Keratinocyte (primary cell): ENCODE measurements around the gene AXIN1. TPM values are rescaled to one million over a fixed set of nuclear protein-coding genes. Genes with fewer than 3 reads are reported as not detected.

Source experiments
- DNase-seq: peaks from one replicate; pipeline ENCODE4 v3.0.0-alpha.2; 2011; ENCODE audit warnings: low read depth, missing footprints, low spot score
- FAIRE-seq: peaks from 2 replicates; lab custom pipeline; 2011; peaks lifted over from hg19 to GRCh38; lab: Jason Lieb, UNC
- H2AFZ ChIP-seq: 2 replicates; pipeline ENCODE4 v1.6.0; 2012; ENCODE audit warnings: low read length, control low read depth, inconsistent platforms; ENCODE audit not compliant: control insufficient read depth
- H3K27ac ChIP-seq: 2 replicates; pipeline ENCODE4 v1.5.1; 2011; ENCODE audit warnings: low read length; ENCODE audit not compliant: control insufficient read depth, insufficient read depth
- H3K27me3 ChIP-seq: 3 replicates; pipeline ENCODE4 v1.6.0; 2011; ENCODE audit warnings: low read length; ENCODE audit not compliant: control insufficient read depth, insufficient read depth; ENCODE audit errors: extremely low read depth
- H3K36me3 ChIP-seq, 2 experiments: 2 replicates in 1 of 2; 3 replicates in 1 of 2; pipeline ENCODE4 v1.5.1; 2011; ENCODE audit warnings: low read length in 2 of 2, mild to moderate bottlenecking in 1 of 2; ENCODE audit not compliant: control insufficient read depth in 2 of 2, insufficient read depth in 2 of 2; ENCODE audit errors: extremely low read depth in 1 of 2
- H3K4me1 ChIP-seq: 3 replicates; pipeline ENCODE4 v1.5.1; 2011; ENCODE audit warnings: low read length; ENCODE audit not compliant: control insufficient read depth, insufficient read depth; ENCODE audit errors: extremely low read depth
- H3K4me2 ChIP-seq: 3 replicates; pipeline ENCODE4 v1.6.0; 2011; ENCODE audit warnings: low read depth, low read length; ENCODE audit not compliant: control insufficient read depth, insufficient read depth; ENCODE audit errors: extremely low read depth
- H3K4me3 ChIP-seq, 3 experiments: fragments of 200-600 bp in 1 of 3; sonication (generic) in 1 of 3; 2 replicates in 2 of 3; 3 replicates in 1 of 3; pipeline ENCODE4 v1.5.1; 2011 to 2016; ENCODE audit warnings: low read length in 3 of 3, mild to moderate bottlenecking in 3 of 3, control low read depth in 2 of 3, inconsistent platforms in 1 of 3, low read depth in 1 of 3, mixed read lengths in 1 of 3, mixed run types in 1 of 3, moderate library complexity in 1 of 3; ENCODE audit not compliant: control insufficient read depth in 2 of 3, insufficient read depth in 2 of 3; ENCODE audit errors: extremely low read depth in 1 of 3
- H3K79me2 ChIP-seq: 2 replicates; pipeline ENCODE4 v1.6.0; 2012; ENCODE audit warnings: low read length; ENCODE audit not compliant: control insufficient read depth, insufficient read depth
- H3K9ac ChIP-seq: 3 replicates; pipeline ENCODE4 v1.6.0; 2011; ENCODE audit warnings: low read length; ENCODE audit not compliant: control insufficient read depth, insufficient read depth; ENCODE audit errors: extremely low read depth
- H3K9me1 ChIP-seq: 3 replicates; pipeline ENCODE4 v1.6.0; 2011; ENCODE audit warnings: low read length; ENCODE audit not compliant: control insufficient read depth, insufficient read depth; ENCODE audit errors: extremely low read depth
- H3K9me3 ChIP-seq: 2 replicates; pipeline ENCODE4 v1.5.1; 2012; ENCODE audit warnings: low read depth, low read length; ENCODE audit not compliant: control insufficient read depth
- H4K20me1 ChIP-seq: 3 replicates; pipeline ENCODE4 v1.6.0; 2011; ENCODE audit warnings: low read length; ENCODE audit not compliant: control insufficient read depth, insufficient read depth; ENCODE audit errors: extremely low read depth
- CTCF ChIP-seq, 3 experiments: IDR thresholded peaks in 1 of 3; conservative IDR thresholded peaks in 1 of 3; optimal IDR thresholded peaks in 1 of 3; 2 replicates in 2 of 3; 3 replicates in 1 of 3; pipeline versions ENCODE3 to v1.5.1; 2011; ENCODE audit warnings: low read length in 3 of 3, mild to moderate bottlenecking in 3 of 3, moderate library complexity in 2 of 3, control low read depth in 1 of 3, inconsistent platforms in 1 of 3; ENCODE audit not compliant: insufficient read depth in 2 of 3; ENCODE audit errors: extremely low read depth in 1 of 3
- EZH2 ChIP-seq: IDR thresholded peaks from one replicate; pipeline ENCODE4 v1.6.1; 2012; ENCODE audit warnings: inconsistent platforms, mild to moderate bottlenecking, low read length, moderate library complexity
- dilution Hi-C: fragments of 300-500 bp; cut with MboI; formaldehyde crosslinking; loops from one replicate; pipeline ENCODE4 v1.7.0; 2020; ENCODE audit warnings: low sequenced_read_pairs; ENCODE audit not compliant: extremely low pct_ligation_motif_present
- polyA plus RNA-seq, 5 experiments: library from polyadenylated mRNA; depleted of rRNA in 3 of 5; stranded (reverse) in 3 of 5; stranded (forward) in 1 of 5; unstranded in 1 of 5; fragments of >200 nt; gene quantifications; 1 replicate in 1 of 5; 2 replicates in 3 of 5; 3 replicates in 1 of 5; pipeline versions ENCODE4 v1.2.1 to v1.2.3, GENCODE V29; 2011 to 2012; ENCODE audit warnings: missing spikeins in 2 of 5, low read depth in 1 of 5, low replicate concordance in 1 of 5

The AXIN1 gene
- polyA plus RNA-seq, 1 donor (not counting 4 experiments of a cell fraction or from before 2014, with no cell fraction given): 8.8 TPM

GRCh38 chr16:373020-373598, 20.6 kb upstream of the AXIN1 start:
- H3K79me2 ChIP-seq: peaks cover 6% of the 10 kb centered on the region
- H3K4me2 ChIP-seq: no peak overlapping the region
- DNase-seq: no peak
- peaks cover 2% of the 10 kb centered on the region for H4K20me1 ChIP-seq
- dilution Hi-C loops: no loop called here
- no peak overlapping the region for H3K4me3 ChIP-seq
- no peak overlapping the region for H3K9ac ChIP-seq
- no peaks in the 10 kb centered on the region for H3K9me1 ChIP-seq
- no peaks in the 10 kb centered on the region for H3K9me3 ChIP-seq
- H2AFZ ChIP-seq: no peak overlapping the region
- no peak for FAIRE-seq
- H3K36me3 ChIP-seq: peaks cover 10 to 27% of the 10 kb centered on the region in 2 experiments
- peaks cover 12% of the 10 kb centered on the region for H3K4me1 ChIP-seq
- no peak for TF ChIP-seq EZH2
- TF ChIP-seq CTCF (optimal IDR thresholded peaks at IDR 0.05 in 1 of 3, IDR thresholded peaks at IDR 0.05 in 1 of 3, conservative IDR thresholded peaks at IDR 0.05 in 1 of 3; ENCODE audit: extremely low read depth in 1 of 3, insufficient read depth in 2 of 3, low read length in 3 of 3): no peak
- H3K27me3 ChIP-seq: no peaks in the 10 kb centered on the region
- H3K27ac ChIP-seq: no peak overlapping the region

GRCh38 chr16:372302-372983, 19.9 kb upstream of the AXIN1 start:
- FAIRE-seq (no peak), DNase-seq (no peak)
- Histone ChIP-seq H3K9me1 (no peaks in the 10 kb centered on the region), H4K20me1 (peaks cover 2% of the 10 kb centered on the region), H3K9ac (no peak overlapping the region), H2AFZ (no peak overlapping the region), H3K27ac (no peak overlapping the region), H3K9me3 (no peaks in the 10 kb centered on the region), H3K27me3 (no peaks in the 10 kb centered on the region), H3K4me3 (no peak overlapping the region), H3K4me2 (no peak overlapping the region), H3K79me2 (peaks cover 6% of the 10 kb centered on the region), H3K36me3 (peaks cover 11 to 33% of the 10 kb centered on the region in 2 experiments), H3K4me1 (peaks cover 12% of the 10 kb centered on the region)
- TF ChIP-seq CTCF (optimal IDR thresholded peaks at IDR 0.05 in 1 of 3, IDR thresholded peaks at IDR 0.05 in 1 of 3, conservative IDR thresholded peaks at IDR 0.05 in 1 of 3; ENCODE audit: extremely low read depth in 1 of 3, insufficient read depth in 2 of 3, low read length in 3 of 3) (no peak), EZH2 (no peak)
- dilution Hi-C loops: no loop called here
